Measurements from ENCODE around the gene CRYL1. TPM values are rescaled to one million over a fixed set of nuclear protein-coding genes. Genes with fewer than 3 reads are reported as not detected.
A peak's percentile ranks its signal among the peaks of the same experiment; 100 is the strongest.

The CRYL1 gene
- total RNA-seq, 2 experiments from 2014 or later: 17.5 to 18.2 TPM

DNA sequence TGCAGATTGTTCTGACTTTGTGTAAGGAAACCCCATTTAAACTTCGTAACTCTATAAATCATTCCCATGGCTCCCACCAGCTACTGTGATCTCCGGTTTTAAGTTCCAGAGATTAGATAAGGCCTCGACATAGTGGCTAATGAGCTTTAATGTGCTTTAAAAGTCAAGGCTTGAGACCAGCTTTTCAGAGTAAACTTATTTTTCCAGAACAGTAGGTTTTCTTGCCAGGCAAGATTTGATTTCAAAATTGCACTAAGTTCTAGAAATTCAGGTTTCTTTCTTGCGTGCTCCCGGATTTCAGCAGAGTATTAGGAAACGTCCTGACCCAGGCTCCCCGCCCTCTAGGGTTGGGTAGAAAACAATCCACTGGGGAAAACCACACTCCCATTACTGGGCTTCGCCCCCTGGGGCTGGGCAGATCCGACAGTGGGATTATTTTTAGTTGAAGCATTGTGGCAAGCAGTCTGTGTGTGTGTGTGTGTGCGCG is 43.3 kb downstream of the CRYL1 start:
- POLR2A ChIA-PET: no interaction called here
- Mint-ChIP-seq H3K27ac (no peak overlapping the region), H3K36me3 (peaks cover 4% of the 10 kb centered on the region), H3K4me3 (no peak overlapping the region), H3K4me1 (ENCODE audit: low read depth) (peaks cover 9% of the 10 kb centered on the region), H3K9me3 (no peaks in the 10 kb centered on the region), H3K27me3 (no peaks in the 10 kb centered on the region)
- intact Hi-C loops (cut with micrococcal nuclease): no loop called here
- no peak for DNase-seq
- CTCF ChIA-PET: interaction anchor here (0.9 kb wide), 1 partner anchor 11 kb away, joined by 3 read pairs; no protein-coding TSS in a partner anchor

DNA sequence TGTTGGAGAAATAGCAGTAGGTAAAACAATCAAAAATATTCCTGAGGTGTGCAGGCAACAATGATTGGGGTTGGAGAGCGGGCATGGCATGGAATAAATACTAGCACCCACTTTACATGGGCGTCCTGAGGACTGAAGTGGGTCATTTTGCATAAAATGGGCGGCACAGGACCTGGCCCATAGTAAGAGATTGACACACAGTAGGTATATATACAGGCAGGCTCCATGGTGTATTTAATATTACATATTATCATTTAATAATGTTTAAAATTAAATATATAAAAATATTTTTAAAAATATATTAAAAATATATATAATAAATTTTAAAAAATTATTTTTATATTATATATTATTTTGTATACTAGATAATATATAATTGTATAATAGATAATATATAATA is 48.3 kb downstream of the CRYL1 start:
- DNase-seq: no peak
- ChIA-PET CTCF (no interaction called here), POLR2A (no interaction called here)
- Mint-ChIP-seq H3K4me3 (no peak overlapping the region), H3K9me3 (no peaks in the 10 kb centered on the region), H3K27ac (no peak overlapping the region), H3K36me3 (no peaks in the 10 kb centered on the region), H3K4me1 (ENCODE audit: low read depth) (peaks cover 43% of the 10 kb centered on the region), H3K27me3 (no peaks in the 10 kb centered on the region)
- intact Hi-C loops (cut with micrococcal nuclease): loop anchor here (5.0 kb wide), 1 partner anchor 285 kb away; the partner anchor contains the start of gene GJB2

DNA sequence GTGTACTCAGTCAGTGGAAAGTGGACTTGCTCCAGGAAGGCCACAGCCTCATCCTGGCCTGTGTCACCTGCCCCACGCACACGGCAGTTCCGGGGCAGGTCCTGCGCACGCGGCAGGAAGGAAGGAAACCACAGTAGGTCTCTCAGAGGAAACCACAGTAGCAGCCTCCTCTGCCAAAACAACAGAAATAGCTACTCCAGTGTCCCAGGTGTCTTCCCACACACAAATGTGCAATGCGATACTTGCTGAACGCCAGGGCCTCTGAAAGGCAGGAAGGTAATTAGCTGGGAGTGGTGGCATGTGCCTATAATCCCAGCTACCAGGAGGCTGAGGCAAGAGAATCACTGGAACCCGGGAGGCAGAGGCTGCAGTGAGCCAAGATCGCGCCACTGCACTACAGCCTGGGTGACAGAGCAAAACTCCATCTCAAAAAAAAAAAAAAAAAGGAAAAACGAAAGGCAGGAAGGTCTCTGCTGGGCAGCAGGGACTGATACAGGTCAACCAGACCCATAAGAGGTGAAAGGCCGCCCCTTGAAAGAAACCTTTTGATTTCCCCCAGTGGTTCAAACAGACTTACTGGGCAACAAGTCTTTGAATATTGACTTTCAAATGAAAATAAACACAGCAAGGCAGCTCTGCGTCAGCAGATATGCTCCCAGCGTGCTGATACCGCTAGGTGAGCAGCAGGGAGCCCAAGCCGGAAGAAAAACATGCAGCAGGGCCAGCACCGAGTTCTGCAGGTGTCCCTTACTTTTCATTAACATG is 49.5 kb downstream of the CRYL1 start:
- Mint-ChIP-seq H3K9me3 (no peaks in the 10 kb centered on the region), H3K4me1 (ENCODE audit: low read depth) (peaks cover 45% of the 10 kb centered on the region), H3K4me3 (peak overlapping the region; percentile 57), H3K27me3 (no peaks in the 10 kb centered on the region), H3K27ac (peak overlapping the region; percentile 84), H3K36me3 (no peaks in the 10 kb centered on the region)
- intact Hi-C loops (cut with micrococcal nuclease): loop anchor here (1.0 to 5.0 kb wide), 2 partner anchors 57 to 284 kb away; partner anchors contain the start of gene GJB2
- POLR2A ChIA-PET: interaction anchor here (0.7 to 1.5 kb wide), 4 partner anchors 50 to 226 kb away, joined by 3 to 7 read pairs (median 4); partner anchors contain the start of gene CRYL1
- CTCF ChIA-PET: interaction anchor here (0.6 to 1.7 kb wide), 6 partner anchors 56 to 294 kb away, joined by 3 to 11 read pairs (median 6); partner anchors contain the start of gene IL17D
- DNase-seq: peak; percentile 83

DNA sequence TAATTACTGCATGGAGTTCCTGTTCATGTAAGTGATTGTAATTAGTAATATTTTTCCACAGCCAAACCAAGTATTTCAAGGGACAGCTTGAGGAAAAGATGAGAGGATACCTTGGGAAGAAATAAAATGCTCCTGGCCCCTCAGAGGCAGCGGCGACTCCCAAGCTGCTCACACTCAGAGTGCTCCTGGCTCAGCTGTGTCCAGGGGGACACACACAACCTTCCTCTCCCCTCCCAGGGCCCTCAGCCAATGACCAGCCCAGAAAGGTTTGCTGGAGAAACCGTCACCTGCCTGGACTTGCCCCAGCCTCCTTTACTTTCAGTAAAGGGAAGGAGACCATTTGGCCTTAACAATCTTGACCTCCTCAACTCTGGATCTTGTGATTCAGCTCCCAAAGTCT is 51.1 kb downstream of the CRYL1 start:
- Mint-ChIP-seq H3K4me3 (no peak overlapping the region), H3K36me3 (peaks cover 3% of the 10 kb centered on the region), H3K9me3 (no peaks in the 10 kb centered on the region), H3K27me3 (no peaks in the 10 kb centered on the region), H3K4me1 (ENCODE audit: low read depth) (peaks cover 40% of the 10 kb centered on the region), H3K27ac (no peak overlapping the region)
- ChIA-PET POLR2A (no interaction called here), CTCF (no interaction called here)
- DNase-seq: no peak
- intact Hi-C loops (cut with micrococcal nuclease): no loop called here

DNA sequence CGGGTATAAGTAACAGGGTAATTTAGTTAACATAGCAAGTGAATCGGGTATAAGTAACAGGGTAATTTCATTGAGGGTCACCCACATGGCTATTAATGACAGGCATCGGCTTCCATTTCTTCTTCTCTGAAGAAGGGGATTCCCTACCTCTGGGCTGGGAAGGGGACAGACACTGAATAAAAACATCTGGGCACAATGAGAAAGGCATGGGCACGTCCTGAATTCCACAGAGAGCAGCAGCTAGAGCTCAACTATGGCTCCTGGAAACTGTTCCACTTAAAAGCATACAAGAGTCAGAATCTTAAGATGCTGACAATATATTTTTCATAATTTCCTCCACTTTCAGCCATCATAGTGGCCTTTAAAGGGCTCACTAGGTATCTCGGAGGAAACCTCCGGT is 51.8 kb downstream of the CRYL1 start:
- no peaks in the 10 kb centered on the region for H3K9me3 Mint-ChIP-seq
- no peak overlapping the region for H3K4me3 Mint-ChIP-seq
- no peaks in the 10 kb centered on the region for H3K27me3 Mint-ChIP-seq
- no peak for DNase-seq
- POLR2A ChIA-PET: no interaction called here
- intact Hi-C loops (cut with micrococcal nuclease): no loop called here
- CTCF ChIA-PET: no interaction called here
- H3K4me1 Mint-ChIP-seq (ENCODE audit: low read depth): peaks cover 40% of the 10 kb centered on the region
- peaks cover 3% of the 10 kb centered on the region for H3K36me3 Mint-ChIP-seq
- no peak overlapping the region for H3K27ac Mint-ChIP-seq

DNA sequence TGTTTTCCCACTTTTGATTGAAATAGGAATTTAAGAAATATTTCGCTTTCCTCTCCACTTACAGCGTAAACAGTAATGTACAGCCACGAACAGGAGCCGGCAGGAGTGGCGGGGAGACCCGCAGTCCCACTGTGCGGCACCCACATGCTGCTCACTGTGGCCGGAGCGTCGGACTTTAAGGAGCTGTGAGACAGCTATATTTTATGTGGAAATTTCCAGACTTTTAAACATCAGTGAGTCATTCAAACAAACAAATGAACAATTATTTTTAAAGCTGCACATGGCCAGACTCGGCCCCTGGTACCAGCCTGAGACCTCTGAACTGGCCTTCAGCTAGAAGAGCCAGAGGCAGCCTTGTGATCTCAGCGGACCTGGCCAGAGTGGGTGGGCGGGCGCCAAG is 52.5 kb downstream of the CRYL1 start:
- DNase-seq: no peak
- Mint-ChIP-seq H3K27ac (no peak overlapping the region), H3K27me3 (no peaks in the 10 kb centered on the region), H3K9me3 (no peaks in the 10 kb centered on the region), H3K4me1 (ENCODE audit: low read depth) (peaks cover 40% of the 10 kb centered on the region), H3K36me3 (peaks cover 3% of the 10 kb centered on the region), H3K4me3 (no peak overlapping the region)
- intact Hi-C loops (cut with micrococcal nuclease): no loop called here
- ChIA-PET POLR2A (no interaction called here), CTCF (no interaction called here)

DNA sequence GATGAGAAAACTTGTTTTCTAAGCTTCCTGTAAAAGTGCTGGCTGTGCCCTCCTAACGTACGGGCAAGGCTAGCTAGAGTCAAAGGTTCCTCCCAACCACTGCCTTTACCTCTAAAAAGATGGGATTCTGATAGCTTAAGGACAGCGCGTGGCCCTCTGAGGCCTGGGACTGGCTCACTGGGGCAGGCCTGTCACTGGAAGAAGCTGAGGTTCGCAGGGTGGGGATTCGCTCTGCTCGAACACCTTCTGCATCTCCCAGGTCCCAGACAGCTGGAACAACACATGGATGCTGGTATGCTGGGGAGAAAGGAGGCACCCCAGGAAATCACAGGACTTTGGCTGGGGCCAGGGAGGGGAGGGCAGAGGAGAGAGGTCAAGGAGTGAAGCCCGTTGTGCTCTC is 53.1 kb downstream of the CRYL1 start:
- CTCF ChIA-PET: no interaction called here
- peaks cover 40% of the 10 kb centered on the region for H3K4me1 Mint-ChIP-seq (ENCODE audit: low read depth)
- intact Hi-C loops (cut with micrococcal nuclease): no loop called here

DNA sequence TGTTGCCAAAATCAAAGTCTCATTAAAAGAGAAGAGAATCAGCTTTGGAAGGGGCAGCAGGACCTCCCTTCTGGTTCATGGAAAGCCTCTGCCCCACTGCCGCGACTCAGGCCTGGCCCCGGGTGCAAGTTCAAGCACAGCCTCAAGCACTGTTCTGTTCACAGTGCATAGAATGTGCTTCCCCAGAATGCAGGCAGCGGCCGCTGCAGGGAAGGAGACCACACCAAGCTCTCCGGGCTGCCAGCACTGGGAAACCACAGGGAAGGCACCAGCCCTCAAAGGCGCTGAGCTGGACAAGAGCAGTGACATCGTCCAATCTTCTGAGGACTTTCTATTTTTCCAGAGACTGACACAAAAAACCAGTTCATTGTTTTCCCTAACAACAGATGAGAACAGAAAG is 55.5 kb downstream of the CRYL1 start:
- H3K4me1 Mint-ChIP-seq (ENCODE audit: low read depth): peaks cover 18% of the 10 kb centered on the region
- ChIA-PET CTCF (interaction anchor here (0.7 to 1.0 kb wide), 2 partner anchors 51 to 828 kb away, joined by 3 to 4 read pairs; no protein-coding TSS in a partner anchor), POLR2A (no interaction called here)
- peaks cover 3% of the 10 kb centered on the region for H3K36me3 Mint-ChIP-seq
- intact Hi-C loops (cut with micrococcal nuclease): no loop called here
- H3K9me3 Mint-ChIP-seq: no peaks in the 10 kb centered on the region
- DNase-seq: no peak
- H3K27ac Mint-ChIP-seq: no peak overlapping the region
- H3K27me3 Mint-ChIP-seq: no peaks in the 10 kb centered on the region
- no peak overlapping the region for H3K4me3 Mint-ChIP-seq

More for the DNA sequence above, 53.1 kb downstream of the CRYL1 start:
- Mint-ChIP-seq H3K36me3 (peaks cover 3% of the 10 kb centered on the region), H3K27me3 (no peaks in the 10 kb centered on the region), H3K9me3 (no peaks in the 10 kb centered on the region), H3K27ac (no peak overlapping the region), H3K4me3 (no peak overlapping the region)
- DNase-seq: no peak
- POLR2A ChIA-PET: no interaction called here

DNA sequence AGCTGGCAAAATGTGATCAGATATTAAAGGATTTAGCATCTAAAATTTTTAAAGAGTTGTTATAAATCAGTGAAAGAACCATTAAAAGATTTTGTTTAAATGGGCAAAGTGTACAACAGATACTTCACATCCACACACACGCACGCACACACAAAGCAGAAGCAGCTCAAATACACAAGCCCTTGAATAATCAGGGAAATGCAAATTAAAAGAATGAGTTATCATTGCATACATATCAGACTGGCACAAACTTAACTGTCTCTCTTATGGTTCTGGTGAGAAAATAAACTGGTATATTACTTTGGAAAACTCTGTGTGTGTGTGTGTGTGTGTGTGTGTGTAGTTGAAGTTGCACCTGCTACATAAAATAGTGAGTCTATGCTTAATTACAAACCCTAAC is 59.3 kb downstream of the CRYL1 start:
- Mint-ChIP-seq H3K9me3 (no peaks in the 10 kb centered on the region), H3K27me3 (no peaks in the 10 kb centered on the region), H3K27ac (no peak overlapping the region), H3K4me1 (ENCODE audit: low read depth) (peaks cover 15% of the 10 kb centered on the region), H3K4me3 (no peak overlapping the region), H3K36me3 (peaks cover 3% of the 10 kb centered on the region)
- ChIA-PET CTCF (no interaction called here), POLR2A (no interaction called here)
- no peak for DNase-seq
- intact Hi-C loops (cut with micrococcal nuclease): no loop called here

DNA sequence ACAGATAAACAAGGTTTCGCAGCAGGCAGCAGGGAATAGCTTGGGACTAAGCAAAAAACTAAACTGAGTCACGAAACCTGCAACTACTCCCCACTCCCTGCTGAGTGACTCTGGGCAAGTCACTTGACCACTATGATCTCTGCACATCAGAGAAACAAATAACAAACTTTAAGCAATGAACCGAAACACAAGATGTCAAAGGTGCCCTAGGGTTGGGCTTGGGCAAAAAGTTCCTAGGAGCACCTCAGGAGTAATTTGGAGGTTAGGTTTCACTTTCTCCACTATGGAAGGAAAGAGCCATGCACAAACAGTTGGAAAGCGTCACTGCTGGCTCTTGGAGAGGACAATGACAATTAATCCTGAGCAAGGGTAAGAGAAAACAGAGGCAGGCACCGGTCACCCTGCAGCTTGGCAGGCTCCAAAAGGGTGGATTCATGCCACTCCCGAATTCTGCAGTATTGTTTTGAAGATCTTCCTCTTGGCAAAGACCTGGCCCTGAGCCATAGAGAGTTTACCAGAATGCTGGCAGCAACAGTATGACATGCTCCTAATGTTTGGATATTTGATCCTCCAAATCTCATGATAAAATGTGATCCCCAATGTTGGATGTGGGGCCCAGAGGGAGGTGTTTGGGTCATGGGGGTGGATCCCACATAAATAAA is 60.3 kb downstream of the CRYL1 start:
- no peak overlapping the region for H3K27ac Mint-ChIP-seq
- no peak for DNase-seq
- no peak overlapping the region for H3K4me3 Mint-ChIP-seq
- intact Hi-C loops (cut with micrococcal nuclease): no loop called here
- ChIA-PET POLR2A (no interaction called here), CTCF (interaction anchor here (0.6 kb wide), 1 partner anchor 258 kb away, joined by 3 read pairs; no protein-coding TSS in a partner anchor)
- H3K9me3 Mint-ChIP-seq: no peaks in the 10 kb centered on the region
- peaks cover 23% of the 10 kb centered on the region for H3K4me1 Mint-ChIP-seq (ENCODE audit: low read depth)
- no peaks in the 10 kb centered on the region for H3K36me3 Mint-ChIP-seq
- H3K27me3 Mint-ChIP-seq: no peaks in the 10 kb centered on the region

DNA sequence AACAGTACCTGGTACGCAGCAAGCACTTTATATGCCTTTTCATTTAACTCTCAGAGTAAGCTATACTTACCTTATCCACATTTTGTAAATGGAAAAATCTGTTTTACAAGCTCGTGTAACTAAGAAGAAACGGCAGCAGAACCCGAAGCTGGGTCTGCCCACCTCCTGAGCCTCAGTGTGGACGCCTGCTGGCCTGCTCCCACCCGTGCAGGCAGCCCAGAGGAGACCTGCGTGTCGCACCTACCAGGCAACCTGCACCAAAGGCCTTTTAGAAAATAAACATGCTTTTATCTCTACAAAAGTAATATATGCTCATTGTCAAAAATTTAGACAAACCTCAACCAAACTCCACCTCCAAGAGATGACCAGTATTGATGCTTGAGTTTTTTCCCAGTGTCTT is 62.7 kb downstream of the CRYL1 start:
- H3K9me3 Mint-ChIP-seq: no peaks in the 10 kb centered on the region
- no peak overlapping the region for H3K4me3 Mint-ChIP-seq

DNA sequence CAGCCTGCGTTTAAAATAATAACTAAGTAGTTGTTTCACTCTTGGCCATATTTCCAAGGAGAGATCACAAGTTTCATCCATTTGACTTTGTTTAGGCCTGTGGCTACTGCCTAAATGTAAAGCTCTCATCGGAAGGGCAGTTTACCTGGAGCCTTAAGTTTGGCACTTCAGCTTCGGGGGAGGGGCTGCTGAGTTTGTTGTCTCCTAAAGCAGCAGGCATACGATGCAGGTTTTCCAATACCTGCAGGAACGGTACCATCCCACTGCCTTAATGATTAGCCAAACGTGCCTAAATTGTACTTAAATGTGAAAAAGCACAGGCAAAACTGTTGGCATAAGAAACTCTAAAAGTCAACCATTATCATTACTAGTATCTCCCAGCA is 63.1 kb downstream of the CRYL1 start:
- ChIA-PET CTCF (no interaction called here), POLR2A (no interaction called here)
- H3K9me3 Mint-ChIP-seq: no peaks in the 10 kb centered on the region
- no peak for DNase-seq
- H3K36me3 Mint-ChIP-seq: peaks cover 4% of the 10 kb centered on the region
- H3K27ac Mint-ChIP-seq: no peak overlapping the region
- H3K4me3 Mint-ChIP-seq: no peak overlapping the region
- peaks cover 28% of the 10 kb centered on the region for H3K4me1 Mint-ChIP-seq (ENCODE audit: low read depth)
- H3K27me3 Mint-ChIP-seq: no peaks in the 10 kb centered on the region
- intact Hi-C loops (cut with micrococcal nuclease): loop anchor here (5.0 kb wide), 1 partner anchor 35 kb away; no protein-coding TSS in a partner anchor

More for the DNA sequence above, 62.7 kb downstream of the CRYL1 start:
- DNase-seq: no peak
- CTCF ChIA-PET: no interaction called here
- POLR2A ChIA-PET: no interaction called here
- H3K27ac Mint-ChIP-seq: no peak overlapping the region
- peaks cover 24% of the 10 kb centered on the region for H3K4me1 Mint-ChIP-seq (ENCODE audit: low read depth)
- peaks cover 4% of the 10 kb centered on the region for H3K36me3 Mint-ChIP-seq
- intact Hi-C loops (cut with micrococcal nuclease): loop anchor here (5.0 kb wide), 1 partner anchor 36 kb away; no protein-coding TSS in a partner anchor
- H3K27me3 Mint-ChIP-seq: no peaks in the 10 kb centered on the region
